Coronary artery (tissue), 2 donors: ENCODE measurements around the gene BRINP1.

Experiments used
- DNase-seq: peaks from one replicate; pipeline ENCODE4 v3.0.0-alpha.2; 2017; ENCODE audit warnings: low spot score
- H3K27ac ChIP-seq, 2 donors: fragments of 200-600 bp; sonication (generic); one replicate each; pipeline ENCODE4 v1.5.1; 2016 to 2019
- H3K4me3 ChIP-seq: fragments of 200-600 bp; sonication (generic); 2 replicates; pipeline ENCODE4 v1.5.1; 2016; ENCODE audit warnings: mild to moderate bottlenecking, moderate library complexity
- CTCF ChIP-seq: fragments of 200-600 bp; sonication (generic); IDR thresholded peaks from one replicate; pipeline ENCODE4 v1.5.1; 2019; ENCODE audit warnings: antibody characterized with exemption

Gene BRINP1

GRCh38 chr9:119398350-119398749 is 29.1 kb upstream of the BRINP1 start:
- no peak for DNase-seq
- TF ChIP-seq CTCF, result no peak
- no peak overlapping the region for H3K4me3 ChIP-seq
- no peak overlapping the region for H3K27ac ChIP-seq

- Histone ChIP-seq H3K27ac (no peak overlapping the region), H3K4me3 (no peak overlapping the region)
- no peak for TF ChIP-seq CTCF
- DNase-seq, result no peak
Observed at GRCh38 chr9:119391878-119392277, 22.6 kb upstream of the BRINP1 start.

- DNase-seq, result no peak
- H3K27ac ChIP-seq, result no peak overlapping the region
- no peak for TF ChIP-seq CTCF
- no peak overlapping the region for H3K4me3 ChIP-seq
Observed at GRCh38 chr9:119375892-119376291, 6.7 kb upstream of the BRINP1 start.

GRCh38 chr9:119372951-119373350 is 3.7 kb upstream of the BRINP1 start:
- H3K27ac ChIP-seq, result no peak overlapping the region
- no peak for DNase-seq
- no peak for TF ChIP-seq CTCF
- no peak overlapping the region for H3K4me3 ChIP-seq

GRCh38 chr9:119370816-119371215 is 1.6 kb upstream of the BRINP1 start:
- no peak overlapping the region for H3K4me3 ChIP-seq
- no peak overlapping the region for H3K27ac ChIP-seq
- no peak for DNase-seq
- no peak for TF ChIP-seq CTCF

GRCh38 chr9:119369680-119370366 is 588 bp upstream of the BRINP1 start:
- H3K27ac ChIP-seq, result no peak overlapping the region
- DNase-seq, result no peak
- H3K4me3 ChIP-seq, result peak overlapping the region; percentile 67

More at GRCh38 chr9:119369680-119370366, 588 bp upstream of the BRINP1 start:
- TF ChIP-seq CTCF, result no peak
